T follicular helper cell (primary cell): Measurements from ENCODE around the gene BNC2.
"Not testable (repeated sequence)": the region's sequence is repeated elsewhere in the genome, so short reads cannot be mapped to it uniquely, and the experiment has no call there.

ENCODE experiments used
- DNase-seq: peaks from one replicate; pipeline ENCODE4 v3.0.0-alpha.2; 2020; ENCODE audit warnings: low read depth

The BNC2 gene

DNA sequence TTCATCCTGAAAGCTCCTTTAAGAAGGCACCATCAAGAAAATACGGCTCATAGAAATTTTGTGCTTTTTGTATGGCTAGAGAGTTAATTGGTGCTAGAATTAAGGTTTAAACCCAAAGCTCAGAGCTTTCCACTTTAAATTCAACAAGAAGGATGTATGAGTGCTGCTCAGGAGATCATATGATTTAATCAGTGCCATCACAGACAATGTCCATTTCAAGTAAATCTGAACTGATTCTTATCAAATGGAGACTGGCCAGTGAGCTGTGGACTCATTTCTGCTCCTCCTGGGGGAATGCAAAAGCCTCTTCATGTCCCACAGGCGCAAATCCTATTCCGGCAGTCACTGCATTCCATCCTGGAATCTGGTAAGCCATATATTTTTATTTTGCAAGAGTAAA lies 327.2 kb downstream of the BNC2 start:
- no peak for DNase-seq

DNA sequence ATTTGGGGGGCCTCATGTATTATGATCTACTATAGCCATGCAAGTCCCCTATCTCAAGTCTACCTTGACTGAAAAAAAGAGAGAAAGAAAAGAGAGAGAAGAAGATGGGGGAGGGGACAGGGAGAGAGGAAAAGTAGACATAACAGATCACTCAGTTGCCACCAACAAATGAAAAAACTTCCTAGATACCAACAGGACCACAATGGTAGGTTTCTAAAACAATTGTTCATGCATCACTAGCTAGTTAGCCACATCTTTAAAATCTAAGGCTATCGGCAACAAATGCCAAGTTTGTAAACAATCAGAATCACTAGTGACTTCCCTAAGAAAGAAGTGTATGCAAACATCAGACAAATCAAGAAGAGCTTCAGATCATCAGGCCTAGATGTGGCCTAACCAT lies 328.2 kb downstream of the BNC2 start:
- DNase-seq, result no peak

DNA sequence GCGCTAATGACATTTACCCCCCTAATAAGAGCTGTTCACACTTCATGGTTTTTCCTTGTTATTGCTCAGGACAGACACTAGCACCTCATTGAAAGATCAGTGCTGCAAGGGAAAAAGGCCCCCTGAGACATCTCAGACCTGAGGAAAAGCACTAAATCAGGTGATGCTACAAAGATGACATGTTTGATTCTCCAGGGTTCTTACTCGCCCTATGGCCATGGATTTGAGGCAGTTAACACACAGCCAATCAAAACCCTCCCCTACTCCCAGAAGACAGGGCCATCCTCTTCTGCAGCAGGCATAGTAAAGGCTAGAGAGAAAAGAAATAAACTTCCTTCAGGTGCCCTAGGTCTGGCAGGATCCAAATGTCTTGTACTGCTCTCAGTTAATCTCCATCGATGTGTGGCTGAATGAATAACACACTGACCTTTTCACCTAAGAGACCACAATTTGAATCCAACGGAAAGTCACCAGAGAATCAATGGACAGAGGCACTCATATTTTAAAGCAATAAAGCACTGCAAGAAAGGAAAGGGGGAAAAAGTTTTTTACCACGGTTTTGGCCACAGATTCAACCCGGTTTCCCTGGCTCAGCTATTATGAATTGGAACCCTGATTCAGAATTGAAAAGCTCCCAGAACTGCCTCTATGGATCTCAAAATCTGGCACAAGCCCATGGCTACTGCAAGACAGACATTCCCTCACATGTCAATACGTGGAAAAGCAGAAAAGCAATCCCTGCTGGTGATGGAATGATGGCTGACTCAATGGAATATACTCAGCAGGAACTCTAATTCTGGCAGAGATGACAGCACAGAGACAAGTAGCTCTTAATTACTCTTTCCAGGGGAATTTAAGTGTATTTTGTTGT lies 329.5 kb downstream of the BNC2 start:
- DNase-seq, result no peak

DNA sequence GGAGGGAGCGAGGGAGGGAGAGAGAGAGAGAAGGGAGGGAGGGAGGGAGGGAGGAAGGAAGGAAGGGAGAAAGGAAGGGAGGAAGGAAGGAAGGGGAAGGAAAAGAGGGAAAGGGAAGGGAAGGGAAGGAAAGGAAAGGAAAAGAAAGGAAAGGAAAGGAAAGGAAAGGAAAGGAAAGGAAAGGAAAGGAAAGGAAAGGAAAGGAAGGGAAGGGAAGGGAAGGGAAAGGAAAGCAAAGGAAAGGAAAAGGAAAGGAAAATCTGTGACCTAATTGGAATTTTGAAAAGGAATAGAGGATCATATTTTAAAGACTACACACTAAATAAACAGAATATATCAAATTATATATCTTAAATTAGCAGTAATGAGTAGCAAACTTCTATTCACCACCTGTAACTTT lies 330.8 kb downstream of the BNC2 start:
- DNase-seq, result not testable (repeated sequence)

DNA sequence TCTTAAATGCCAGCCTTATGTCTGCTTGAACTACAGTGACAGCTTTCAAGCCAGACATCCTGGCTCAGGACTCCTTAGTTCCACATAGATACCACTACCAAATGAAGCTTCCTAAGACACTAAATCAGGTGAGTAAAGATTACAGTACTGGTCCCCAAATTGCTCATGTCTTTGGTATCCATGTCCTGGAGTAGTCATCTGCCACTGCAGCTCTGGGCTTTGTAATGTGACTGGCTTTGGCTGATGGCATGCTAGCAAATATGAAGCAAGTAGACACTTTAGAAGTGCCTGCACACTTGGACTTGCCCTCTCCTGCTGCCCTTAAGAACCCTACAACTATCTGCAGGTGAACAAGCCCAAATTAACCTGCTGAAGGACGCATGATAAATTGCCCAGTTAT lies 334.9 kb downstream of the BNC2 start:
- no peak for DNase-seq

DNA sequence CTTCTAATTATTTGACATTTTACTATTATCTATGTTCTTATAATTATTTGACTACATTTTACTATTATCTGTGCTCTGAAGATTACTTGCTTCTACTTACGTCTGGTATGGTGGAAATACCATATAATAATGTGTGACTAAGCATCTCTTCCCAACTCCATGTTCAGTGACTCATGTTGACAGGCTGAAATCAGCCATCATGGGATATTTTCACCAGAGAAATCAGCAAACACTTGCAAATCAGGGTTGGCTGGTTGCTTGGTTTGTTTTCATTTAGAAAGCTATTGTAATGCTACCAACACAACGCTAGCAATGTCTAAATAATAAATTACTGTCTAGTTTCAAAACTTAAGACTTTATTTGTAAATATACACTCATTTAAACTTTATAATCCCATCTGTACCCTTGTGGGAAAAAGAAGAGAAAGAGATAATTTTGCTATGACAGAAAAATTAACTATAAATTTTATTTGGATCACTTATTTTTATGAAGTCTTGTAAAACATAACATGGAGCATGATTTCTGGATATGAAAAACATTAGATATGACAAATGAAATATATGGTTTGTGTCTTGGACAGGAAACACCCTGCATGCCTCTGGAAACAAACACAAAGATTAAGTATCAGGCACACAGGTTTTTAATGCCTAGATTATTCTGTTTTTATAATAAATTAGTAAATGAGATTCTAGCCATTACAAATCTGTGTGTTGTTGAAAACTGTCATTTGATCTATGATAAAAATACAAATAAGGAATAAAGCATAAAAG lies 337.6 kb downstream of the BNC2 start:
- no peak for DNase-seq

DNA sequence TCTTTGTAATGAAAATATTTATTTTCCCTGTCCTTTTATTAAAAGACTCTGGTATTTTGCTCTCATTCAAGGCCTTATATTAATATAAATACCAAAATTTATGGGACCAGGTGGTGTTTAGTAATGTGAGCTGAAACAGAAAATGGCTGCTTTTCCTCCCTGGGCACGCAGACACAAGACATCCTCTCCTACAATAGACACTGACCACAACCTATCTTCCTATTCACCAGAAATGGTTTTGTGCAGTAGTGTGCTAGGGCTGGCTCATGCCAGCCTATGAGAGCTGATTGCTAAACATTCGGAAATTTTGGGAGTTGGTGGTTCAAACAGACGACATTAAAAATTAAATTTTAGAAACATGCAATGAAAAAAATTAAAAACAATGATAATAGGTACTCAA lies 338.2 kb downstream of the BNC2 start:
- DNase-seq, result no peak

DNA sequence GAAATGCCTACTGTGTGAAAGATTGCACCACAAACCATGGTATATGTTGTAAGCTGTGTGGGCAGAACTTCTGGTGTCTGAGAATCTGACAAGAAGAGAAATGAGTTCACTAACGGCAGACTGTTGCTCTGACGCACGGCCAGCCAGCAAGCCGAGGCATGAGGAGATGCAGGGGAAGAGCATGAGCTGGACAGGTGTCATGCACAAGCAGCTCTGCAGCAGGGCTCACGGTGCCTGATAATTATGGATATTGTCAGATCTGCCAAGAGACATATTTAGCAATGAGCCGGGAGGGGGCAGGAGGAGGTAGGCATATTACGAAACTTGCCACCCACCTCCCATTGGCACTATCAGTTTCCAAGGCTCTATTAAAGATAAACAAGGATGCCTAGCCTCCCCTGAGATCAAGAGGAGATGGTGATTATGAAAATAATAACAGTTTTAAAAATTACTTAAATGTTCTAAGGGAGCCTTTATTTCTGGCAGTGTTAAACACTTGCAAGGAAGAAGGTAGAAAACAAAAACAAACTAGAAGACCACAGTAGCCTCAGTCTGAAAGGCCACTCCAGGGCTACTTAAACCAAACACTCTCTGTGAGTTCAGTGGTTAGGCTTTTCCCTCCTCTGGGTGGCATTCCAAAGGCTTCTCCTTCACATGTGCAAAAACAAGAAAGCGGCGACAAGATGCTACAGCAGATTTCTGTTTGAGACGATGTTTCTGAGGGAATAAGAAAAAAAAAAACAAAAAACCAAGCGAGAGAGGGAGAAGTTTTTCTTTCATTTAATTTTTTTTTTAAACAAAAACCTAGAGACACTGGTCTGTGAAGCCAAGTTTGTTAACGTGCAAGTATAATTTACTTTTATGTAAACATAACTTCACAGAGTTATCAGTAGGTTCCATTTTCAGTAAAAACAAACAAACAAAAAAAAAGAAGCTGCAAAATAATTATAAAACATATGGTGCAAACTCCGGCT lies 339.5 kb downstream of the BNC2 start:
- DNase-seq, result no peak

DNA sequence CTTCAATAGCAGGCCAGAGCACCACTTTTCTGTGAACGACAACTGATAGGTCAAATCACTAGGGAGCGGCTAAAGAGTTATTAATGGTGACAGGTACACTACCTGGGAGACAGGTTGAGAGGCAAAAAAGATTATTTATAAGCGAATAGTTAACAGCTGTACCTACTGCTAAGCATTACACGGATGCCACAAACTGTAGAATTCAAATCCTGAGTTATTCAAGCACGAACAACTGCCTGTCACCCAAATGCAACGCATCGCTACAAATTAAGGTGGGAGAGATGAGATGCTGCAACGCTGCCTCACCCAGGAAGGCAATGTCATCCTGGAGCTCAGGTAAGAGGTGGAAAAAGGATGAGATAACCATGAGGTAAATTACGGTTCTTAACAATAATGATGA lies 342.9 kb downstream of the BNC2 start:
- no peak for DNase-seq

DNA sequence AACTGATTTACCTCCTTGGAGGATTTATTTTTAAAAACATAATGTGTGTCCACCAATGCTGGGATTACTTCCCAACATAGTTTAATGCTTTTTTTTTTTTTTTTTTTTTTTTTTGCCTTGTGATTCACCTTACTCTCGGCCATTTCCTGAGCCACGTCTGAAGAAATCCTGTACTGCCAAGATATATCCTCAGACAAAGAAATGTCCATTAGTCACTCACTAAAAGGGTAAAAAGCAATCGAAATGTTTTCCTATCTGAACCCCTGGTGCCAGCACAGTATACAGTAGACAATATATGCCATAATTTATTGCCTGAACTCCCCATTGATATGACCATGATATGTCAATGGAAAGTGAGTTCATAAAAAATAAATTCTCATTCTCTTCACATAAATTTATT lies 344.1 kb downstream of the BNC2 start:
- DNase-seq, result no peak

DNA sequence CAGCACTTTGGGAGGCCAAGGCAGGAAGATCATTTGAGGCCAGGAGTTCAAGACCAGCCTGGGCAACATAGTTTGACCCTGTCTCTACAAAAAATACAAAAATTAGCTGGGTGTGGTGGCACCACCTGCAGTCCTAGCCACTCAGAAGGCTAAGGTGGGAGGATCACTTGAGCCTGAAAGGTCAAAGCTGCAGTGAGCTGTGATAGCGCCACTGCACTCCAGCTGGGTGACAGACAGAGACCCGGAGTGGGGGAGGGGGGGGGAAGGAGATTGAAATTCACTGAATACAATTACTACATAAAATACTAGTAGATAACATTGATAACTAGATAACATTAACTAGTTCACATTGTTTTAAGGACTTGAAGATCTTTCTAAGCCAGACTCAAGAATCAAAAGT lies 345.6 kb downstream of the BNC2 start:
- DNase-seq, result no peak

DNA sequence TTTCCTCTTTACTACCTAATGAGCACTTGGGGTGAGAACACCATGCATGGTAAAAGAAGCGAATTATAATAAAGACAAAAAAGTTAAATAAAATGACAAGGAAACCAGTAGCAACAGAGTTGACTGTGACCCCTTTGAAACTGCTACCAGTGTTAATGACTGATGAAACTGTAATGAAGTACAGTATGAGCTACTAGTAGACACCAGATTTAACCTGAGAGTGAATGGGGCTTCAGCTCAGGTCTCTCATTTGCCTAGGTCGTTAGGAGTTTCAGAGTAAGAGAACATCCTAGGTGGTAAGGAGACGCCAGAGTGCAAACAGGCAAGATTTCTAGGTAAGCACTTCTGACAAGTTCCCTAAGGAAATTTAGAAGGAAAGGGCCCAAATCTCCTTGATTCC lies 346.4 kb downstream of the BNC2 start:
- no peak for DNase-seq

DNA sequence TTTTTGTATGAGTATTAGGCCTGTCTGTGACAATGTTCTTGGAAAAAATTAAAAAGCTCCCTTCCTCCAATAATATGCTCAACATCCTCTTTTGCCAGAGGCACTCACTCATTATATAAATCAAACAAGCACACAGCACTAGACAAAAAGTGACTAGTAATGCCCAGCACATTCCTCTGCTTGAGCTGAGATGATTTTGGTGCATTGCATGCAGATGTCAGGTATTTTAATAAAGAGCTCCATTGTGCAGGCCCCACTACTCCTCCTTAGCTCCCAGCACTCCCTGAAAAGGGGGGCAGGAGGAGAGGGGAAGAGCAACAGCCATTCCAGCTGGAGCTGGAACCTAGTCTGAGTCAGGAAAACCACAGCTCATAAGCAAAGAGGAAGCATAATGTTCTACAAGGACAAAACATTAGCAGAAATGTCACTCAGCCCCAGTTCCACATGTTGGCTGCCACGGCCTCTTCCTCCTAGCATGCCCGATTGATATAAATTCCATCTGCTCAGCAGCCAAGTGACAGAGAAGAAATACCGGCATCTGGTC lies 348.5 kb downstream of the BNC2 start:
- DNase-seq, result no peak

DNA sequence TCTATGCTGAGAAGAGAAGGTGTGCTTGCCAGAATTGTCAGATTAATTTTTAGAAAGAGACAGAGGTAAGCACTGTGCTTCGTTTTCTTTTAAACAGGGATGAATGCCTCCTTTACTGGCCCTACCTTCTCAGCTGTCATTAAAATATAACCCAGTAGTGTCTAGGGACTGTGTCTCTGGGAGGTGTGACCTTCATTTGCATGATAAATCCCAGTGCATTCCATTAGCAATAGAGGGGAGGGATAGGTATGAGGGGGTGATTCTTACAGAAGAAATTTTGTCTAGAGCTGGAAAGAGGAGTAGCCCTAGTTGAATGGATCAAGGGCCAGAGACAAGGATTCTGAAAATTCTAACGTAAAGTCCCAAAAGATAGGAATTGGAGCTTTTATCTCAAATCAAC lies 351.5 kb downstream of the BNC2 start:
- no peak for DNase-seq

DNA sequence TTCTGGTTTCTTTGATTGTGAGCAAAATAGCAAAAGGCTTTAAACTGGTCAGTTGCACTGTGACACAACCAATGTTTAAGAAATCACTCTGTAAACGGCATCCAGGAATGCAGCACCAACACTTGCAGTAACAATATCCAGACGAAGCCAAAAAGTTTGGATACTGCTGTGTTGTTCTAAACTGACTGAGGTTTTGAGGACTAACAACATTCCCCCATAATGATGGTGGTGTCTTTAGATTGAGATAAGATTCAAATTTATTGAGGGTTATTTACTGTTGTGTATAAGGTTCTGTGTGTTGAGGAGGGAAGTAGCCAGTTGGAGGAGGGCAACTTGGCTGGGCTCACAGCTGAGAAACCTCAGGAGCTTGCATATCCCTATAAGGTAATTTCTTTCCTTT lies 353.6 kb downstream of the BNC2 start:
- DNase-seq, result no peak

DNA sequence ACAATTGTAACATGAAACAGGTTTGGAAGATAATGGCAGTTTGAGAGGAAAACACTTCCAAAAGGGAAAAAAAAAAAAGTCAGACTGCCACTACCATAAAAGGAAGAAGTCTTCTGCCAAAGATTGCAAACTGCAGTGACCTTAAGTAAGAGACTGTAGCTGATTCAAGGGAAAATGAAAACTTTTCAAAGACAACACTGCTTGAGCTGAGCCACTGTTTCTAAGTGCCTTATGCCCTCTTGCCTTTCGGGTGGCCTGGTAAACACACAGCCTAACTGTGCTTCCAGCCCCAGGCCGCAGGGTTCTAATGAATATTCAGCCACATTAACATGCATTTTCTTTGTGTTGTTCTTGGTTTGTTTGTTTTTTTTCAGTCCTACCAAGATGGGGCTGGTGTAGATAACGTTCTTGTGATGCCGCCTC lies 354.6 kb downstream of the BNC2 start:
- no peak for DNase-seq

DNA sequence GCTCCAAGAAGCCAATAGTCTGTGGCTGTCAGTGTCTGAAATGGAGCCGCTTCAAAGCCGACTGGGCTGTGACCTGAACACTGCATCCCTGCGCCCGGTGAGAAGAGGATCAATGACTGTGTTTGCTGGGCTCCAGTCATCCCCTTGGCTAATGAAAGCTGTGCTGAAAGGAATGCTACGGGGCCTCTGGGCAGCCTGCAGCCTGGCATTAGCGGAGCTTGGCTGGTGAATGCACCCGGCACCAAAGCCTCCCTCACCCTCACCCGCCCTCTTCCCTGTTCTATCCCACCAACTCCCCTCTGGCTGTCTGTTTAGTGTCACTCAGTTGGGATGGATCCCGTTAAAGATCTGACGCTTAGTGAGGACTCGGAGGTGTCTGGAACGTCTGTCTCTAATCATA lies 355.3 kb downstream of the BNC2 start:
- DNase-seq, result no peak

DNA sequence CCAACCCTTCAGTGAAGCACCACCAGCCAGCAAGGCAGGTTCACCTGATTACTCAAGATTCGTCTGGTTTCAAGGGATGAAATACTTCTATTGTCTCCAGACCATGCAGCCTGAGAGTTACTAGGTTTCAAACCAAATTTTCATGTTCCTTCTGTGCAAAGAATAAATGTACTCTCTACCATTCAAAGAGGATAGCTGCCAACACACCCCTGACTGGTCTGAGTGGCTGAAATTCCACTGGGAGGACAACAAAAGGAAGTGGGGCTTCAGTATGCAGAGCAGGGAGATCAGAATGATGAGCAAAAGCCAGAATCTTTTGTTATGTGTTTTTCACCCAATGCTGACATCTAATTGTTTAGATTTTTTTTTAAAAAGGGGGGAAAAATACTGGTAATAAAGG lies 356.3 kb downstream of the BNC2 start:
- no peak for DNase-seq

DNA sequence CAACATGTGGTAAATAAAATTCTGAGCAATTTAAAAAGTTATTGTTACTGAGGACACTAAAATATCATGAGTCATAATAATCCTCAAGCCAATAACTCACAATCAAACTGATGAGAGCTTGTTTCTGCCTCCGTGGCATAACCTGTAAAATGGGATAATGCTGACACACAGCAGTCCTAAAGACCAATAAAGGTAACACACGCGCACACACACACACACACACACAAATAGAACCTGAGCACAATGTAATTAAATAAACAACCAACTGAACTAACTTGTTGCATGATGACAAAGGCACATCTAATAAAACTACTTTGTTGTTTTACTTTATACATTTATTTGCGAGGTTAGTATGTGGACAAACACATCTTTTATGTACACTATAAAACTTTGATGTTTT lies 358.2 kb downstream of the BNC2 start:
- no peak for DNase-seq

DNA sequence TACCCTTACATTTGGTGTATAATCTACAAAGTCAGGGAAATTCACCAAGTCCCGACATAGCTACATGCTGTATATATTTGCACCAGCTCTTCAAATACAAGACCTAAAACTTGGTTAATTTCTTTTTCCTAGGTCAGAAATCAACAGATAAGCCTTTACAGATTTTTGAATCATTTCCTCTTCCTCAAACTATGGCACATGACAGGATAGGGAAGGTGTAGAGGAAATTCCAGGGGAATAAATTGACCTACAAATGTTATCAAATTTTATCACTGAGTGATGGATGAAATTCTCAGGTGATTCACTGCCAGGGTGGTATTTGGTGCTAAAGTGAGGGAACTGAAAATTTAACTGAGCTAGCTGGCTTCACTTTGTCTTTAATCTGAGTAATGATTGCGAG lies 360.0 kb downstream of the BNC2 start:
- no peak for DNase-seq

DNA sequence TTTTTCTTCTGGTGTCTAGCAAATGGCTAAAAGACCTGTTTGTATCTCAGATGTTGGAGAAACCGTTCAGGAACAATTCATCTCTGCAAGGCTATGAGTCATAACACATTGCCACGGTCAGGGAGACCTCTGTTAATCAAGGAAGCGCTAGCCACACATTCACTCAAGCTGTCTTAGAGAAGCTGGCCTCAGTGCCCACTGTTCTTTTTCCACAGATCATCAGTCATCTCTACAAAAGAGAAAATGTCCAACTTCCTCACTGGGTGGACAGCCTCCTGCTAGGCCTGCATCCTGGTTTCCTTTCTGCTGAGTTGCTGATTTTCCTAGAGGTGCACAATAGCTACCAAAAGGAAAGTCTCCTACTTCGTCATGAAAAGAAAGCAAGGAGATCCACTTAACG lies 360.5 kb downstream of the BNC2 start:
- no peak for DNase-seq

DNA sequence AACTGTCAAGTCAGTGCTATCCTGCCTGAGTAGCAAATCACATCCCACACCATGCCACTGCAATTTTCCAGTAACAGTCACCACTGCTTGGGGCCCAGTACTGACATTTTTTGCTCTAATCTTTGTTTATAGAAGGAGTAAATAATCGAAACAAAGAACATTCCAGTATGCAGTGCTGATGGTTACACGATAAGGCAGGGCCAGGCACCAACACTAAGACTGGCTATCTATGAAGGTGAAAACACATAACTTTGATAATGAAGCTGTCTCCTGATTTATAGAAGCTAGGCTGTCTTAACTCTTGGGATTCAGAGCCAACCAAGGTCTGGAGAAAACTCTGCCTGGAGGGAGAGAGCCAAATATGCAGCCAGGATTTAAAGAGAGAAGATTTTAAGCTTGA lies 365.3 kb downstream of the BNC2 start:
- DNase-seq, result no peak
